Thyroid gland (tissue), 4 donors: ENCODE data around the gene DNAAF9.

ENCODE experiments used
- POLR2A ChIP-seq, 2 donors: fragments of 450-650 bp; IDR thresholded peaks; one replicate each; pipeline ENCODE4 v1.6.1; 2017; ENCODE audit warnings: antibody characterized with exemption in 2 of 2, mild to moderate bottlenecking in 2 of 2, moderate library complexity in 1 of 2
- TF ChIP-seq, protein P1 (sequence below), 6 experiments: fragments of 200-600 bp in 3 of 6; fragments of 450-650 bp in 3 of 6; sonication (generic) in 3 of 6; IDR thresholded peaks; one replicate each; pipeline ENCODE4 v1.5.1; 2016 to 2019; ENCODE audit warnings: antibody characterized with exemption in 6 of 6, mild to moderate bottlenecking in 2 of 6, inconsistent platforms in 1 of 6, moderate library complexity in 1 of 6

DNA sequence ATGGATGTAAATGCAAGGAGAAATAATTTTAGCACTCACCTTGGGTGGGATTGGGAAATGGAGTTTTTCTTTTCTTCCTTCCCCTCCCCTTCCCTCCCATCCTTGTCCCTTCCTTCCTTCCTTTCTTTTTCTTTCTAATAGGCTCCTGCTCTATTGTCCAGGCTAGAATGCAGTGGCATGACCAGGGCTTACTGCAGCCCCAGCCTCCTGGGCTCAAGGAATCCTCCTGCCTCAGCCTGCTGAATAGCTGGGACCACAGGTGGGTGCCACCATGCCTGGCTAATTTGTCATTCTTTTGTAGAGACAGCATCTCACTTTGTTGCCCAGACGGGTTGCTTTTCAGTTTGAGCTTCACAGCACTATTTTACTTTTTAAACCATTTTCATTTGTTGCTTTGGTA lies 41.9 kb upstream of the DNAAF9 start:
- TF ChIP-seq, protein P1, sequence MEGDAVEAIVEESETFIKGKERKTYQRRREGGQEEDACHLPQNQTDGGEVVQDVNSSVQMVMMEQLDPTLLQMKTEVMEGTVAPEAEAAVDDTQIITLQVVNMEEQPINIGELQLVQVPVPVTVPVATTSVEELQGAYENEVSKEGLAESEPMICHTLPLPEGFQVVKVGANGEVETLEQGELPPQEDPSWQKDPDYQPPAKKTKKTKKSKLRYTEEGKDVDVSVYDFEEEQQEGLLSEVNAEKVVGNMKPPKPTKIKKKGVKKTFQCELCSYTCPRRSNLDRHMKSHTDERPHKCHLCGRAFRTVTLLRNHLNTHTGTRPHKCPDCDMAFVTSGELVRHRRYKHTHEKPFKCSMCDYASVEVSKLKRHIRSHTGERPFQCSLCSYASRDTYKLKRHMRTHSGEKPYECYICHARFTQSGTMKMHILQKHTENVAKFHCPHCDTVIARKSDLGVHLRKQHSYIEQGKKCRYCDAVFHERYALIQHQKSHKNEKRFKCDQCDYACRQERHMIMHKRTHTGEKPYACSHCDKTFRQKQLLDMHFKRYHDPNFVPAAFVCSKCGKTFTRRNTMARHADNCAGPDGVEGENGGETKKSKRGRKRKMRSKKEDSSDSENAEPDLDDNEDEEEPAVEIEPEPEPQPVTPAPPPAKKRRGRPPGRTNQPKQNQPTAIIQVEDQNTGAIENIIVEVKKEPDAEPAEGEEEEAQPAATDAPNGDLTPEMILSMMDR (IDR thresholded peaks at IDR 0.05): no peak
- TF ChIP-seq POLR2A (IDR thresholded peaks at IDR 0.05): no peak
